Spleen (tissue), 11 donors: Measurements from ENCODE around the gene AK8. TPM values are rescaled to one million over a fixed set of nuclear protein-coding genes. Genes with fewer than 3 reads are reported as not detected.

Experiments
- DNase-seq: peaks from one replicate; pipeline ENCODE4 v3.0.0-alpha.2; 2020
- H3K27ac ChIP-seq, 8 donors: fragments of 200-600 bp; sonication (generic) in 7 of 8; 1 replicate in 4 of 8; 2 replicates in 4 of 8; pipeline versions ENCODE4 v1.5.0 to v1.8.0; 2016 to 2021; ENCODE audit warnings: inconsistent platforms in 4 of 8, mild to moderate bottlenecking in 4 of 8, moderate library complexity in 1 of 8
- H3K27me3 ChIP-seq, 7 donors: fragments of 200-600 bp; sonication (generic) in 6 of 7; replicated peaks in 1 of 7; 1 replicate in 4 of 7; 2 replicates in 3 of 7; pipeline versions ENCODE4 v1.5.0 to v1.8.0; 2016 to 2021; ENCODE audit warnings: inconsistent platforms in 3 of 7, mild to moderate bottlenecking in 1 of 7
- H3K36me3 ChIP-seq, 6 donors: fragments of 200-600 bp; sonication (generic) in 5 of 6; 1 replicate in 4 of 6; 2 replicates in 2 of 6; pipeline versions ENCODE4 v1.5.0 to v1.8.0; 2016 to 2021; ENCODE audit warnings: inconsistent platforms in 2 of 6
- H3K4me1 ChIP-seq, 6 donors: fragments of 200-600 bp; sonication (generic) in 5 of 6; 1 replicate in 3 of 6; 2 replicates in 3 of 6; pipeline versions ENCODE4 v1.5.0 to v1.8.0; 2016 to 2021; ENCODE audit warnings: inconsistent platforms in 3 of 6
- H3K4me3 ChIP-seq, 8 donors: fragments of 200-600 bp; sonication (generic) in 7 of 8; 1 replicate in 4 of 8; 2 replicates in 4 of 8; pipeline versions ENCODE4 v1.5.0 to v1.8.0; 2016 to 2021; ENCODE audit warnings: inconsistent platforms in 4 of 8, mild to moderate bottlenecking in 4 of 8, moderate library complexity in 2 of 8
- H3K9me3 ChIP-seq, 8 donors: fragments of 200-600 bp; sonication (generic) in 7 of 8; 1 replicate in 4 of 8; 2 replicates in 4 of 8; pipeline versions ENCODE4 v1.5.0 to v1.8.0; 2016 to 2021; ENCODE audit warnings: inconsistent platforms in 4 of 8
- CTCF ChIP-seq, 11 experiments: fragments of 200-600 bp in 7 of 11; fragments of 450-650 bp in 4 of 11; sonication (generic) in 4 of 11; IDR thresholded peaks in 8 of 11; conservative IDR thresholded peaks in 3 of 11; 1 replicate in 7 of 11; 2 replicates in 4 of 11; pipeline versions ENCODE4 v1.4.0 to v1.8.0; 2016 to 2021; ENCODE audit warnings: antibody characterized with exemption in 11 of 11, inconsistent platforms in 4 of 11, mild to moderate bottlenecking in 1 of 11
- POLR2A ChIP-seq, 3 donors: fragments of 450-650 bp; IDR thresholded peaks; one replicate each; pipeline ENCODE4 v1.5.1; 2017; ENCODE audit warnings: antibody characterized with exemption in 3 of 3, mild to moderate bottlenecking in 1 of 3
- POLR2AphosphoS5 ChIP-seq, 3 donors: sonication (generic); formaldehyde crosslinking; IDR thresholded peaks; one replicate each; pipeline ENCODE4 v1.5.1; 2017; ENCODE audit warnings: antibody characterized with exemption in 3 of 3
- WGBS, 5 donors: extraction: QIAGEN DNeasy Blood & Tissue Kit in 3 of 5; methylation state at CpG; one replicate each; pipeline versions ENCODE4 v1.1.5 to v1.1.7; 2013 to 2018; 5-methylcytosine and 5-hydroxymethylcytosine counted together
- intact Hi-C: fragments of 100-400 bp; cut with DNase I; formaldehyde crosslinking; loops from one replicate; pipeline ENCODE4 v1.15.0; 2023; ENCODE audit warnings: low total_unique reads
- polyA plus RNA-seq, 3 donors: library from polyadenylated mRNA; stranded (reverse); fragments of 200-250 nt; gene quantifications; one replicate each; pipeline ENCODE4 v1.2.1, GENCODE V29; 2013
- total RNA-seq, 7 donors: library from RNA; depleted of rRNA in 3 of 7; stranded (reverse); fragments of >200 nt in 3 of 7; fragmentation: NEBNext Ultra II Directional in 4 of 7; extraction: Animal tissue kit (Norgen Biotek cat#: 25700) in 4 of 7; gene quantifications; one replicate each; pipeline versions ENCODE4 v1.1.0 to v1.2.1, GENCODE V29; 2016 to 2021
- donor health status: healthy with polysubstance abuse.
- donor health status: DM: no; HTN: no; CAD: no; lungs with moderate emphysema.
- donor health status: DM: no; HTN: no; CAD: no.
- donor health status: Bipolar disorder and iron deficiency.
- donor health status: healthy.
- donor health status: DM: no; HTN: no; CAD: no.
- donor health status: DM: yes; HTN: yes; CAD: no.

AK8 gene
- total and polyA plus RNA-seq, 10 donors, result 0.22 to 1.8 (median 0.93) TPM

GRCh38 chr9:132834343-132834742 is 43.7 kb downstream of the AK8 start:
- no peak overlapping the region for H3K27ac ChIP-seq
- no peaks in the 10 kb centered on the region for H3K27me3 ChIP-seq
- intact Hi-C loops, result no loop called here
- WGBS, 5 donors, result 88 to 93% (median 89%) methylated on average over 7 of the region's 7 CpGs
- DNase-seq, result no peak
- H3K36me3 ChIP-seq, result no peaks in the 10 kb centered on the region
- H3K4me1 ChIP-seq, result no peaks in the 10 kb centered on the region
- no peak for TF ChIP-seq CTCF (IDR thresholded peaks at IDR 0.05 in 8 of 11, conservative IDR thresholded peaks at IDR 0.05 in 3 of 11)
- no peak for TF ChIP-seq POLR2A (IDR thresholded peaks at IDR 0.05)
- no peak for TF ChIP-seq POLR2AphosphoS5 (IDR thresholded peaks at IDR 0.05)
- no peaks in the 10 kb centered on the region for H3K9me3 ChIP-seq
- no peak overlapping the region for H3K4me3 ChIP-seq

GRCh38 chr9:132833550-132834121 is 44.4 kb downstream of the AK8 start:
- WGBS, 5 donors, result 79 to 89% (median 85%) methylated on average over 24 of the region's 24 CpGs
- intact Hi-C loops, result no loop called here
- no peaks in the 10 kb centered on the region for H3K9me3 ChIP-seq
- H3K4me3 ChIP-seq, result no peak overlapping the region
- no peaks in the 10 kb centered on the region for H3K36me3 ChIP-seq
- H3K27me3 ChIP-seq, result no peaks in the 10 kb centered on the region
- no peaks in the 10 kb centered on the region for H3K4me1 ChIP-seq
- no peak for DNase-seq
- H3K27ac ChIP-seq, result no peak overlapping the region
- TF ChIP-seq POLR2A (IDR thresholded peaks at IDR 0.05) (no peak), CTCF (IDR thresholded peaks at IDR 0.05 in 8 of 11, conservative IDR thresholded peaks at IDR 0.05 in 3 of 11) (no peak), POLR2AphosphoS5 (IDR thresholded peaks at IDR 0.05) (no peak)

GRCh38 chr9:132832171-132832881 is 45.8 kb downstream of the AK8 start:
- H3K9me3 ChIP-seq, result no peaks in the 10 kb centered on the region
- intact Hi-C loops, result no loop called here
- WGBS, 5 donors, result 69 to 86% (median 78%) methylated on average over 9 of the region's 9 CpGs
- no peak for TF ChIP-seq POLR2AphosphoS5 (IDR thresholded peaks at IDR 0.05)
- TF ChIP-seq POLR2A (IDR thresholded peaks at IDR 0.05), result no peak
- no peak for TF ChIP-seq CTCF (IDR thresholded peaks at IDR 0.05 in 8 of 11, conservative IDR thresholded peaks at IDR 0.05 in 3 of 11)
- no peak overlapping the region for H3K27ac ChIP-seq
- no peaks in the 10 kb centered on the region for H3K27me3 ChIP-seq
- H3K4me3 ChIP-seq, result no peak overlapping the region
- no peak for DNase-seq
- no peaks in the 10 kb centered on the region for H3K36me3 ChIP-seq
- H3K4me1 ChIP-seq, result no peaks in the 10 kb centered on the region

GRCh38 chr9:132828201-132828770 is 49.8 kb downstream of the AK8 start:
- TF ChIP-seq POLR2A (IDR thresholded peaks at IDR 0.05) (no peak), CTCF (IDR thresholded peaks at IDR 0.05 in 8 of 11, conservative IDR thresholded peaks at IDR 0.05 in 3 of 11) (no peak), POLR2AphosphoS5 (IDR thresholded peaks at IDR 0.05) (no peak)
- Histone ChIP-seq H3K4me1 (no peaks in the 10 kb centered on the region), H3K27me3 (peaks cover 0 to 9% (median 0%) of the 10 kb centered on the region in 7 donors), H3K36me3 (peaks cover 0 to 3% (median 0%) of the 10 kb centered on the region in 6 donors), H3K9me3 (no peaks in the 10 kb centered on the region), H3K27ac (no peak overlapping the region), H3K4me3 (no peak overlapping the region)
- 61 to 72% (median 68%) methylated on average over 16 of the region's 16 CpGs for WGBS, 5 donors
- intact Hi-C loops, result no loop called here
- DNase-seq, result no peak
